Peyer's patch (tissue), 4 donors: ENCODE data around the gene DZIP3. TPM values are rescaled to one million over a fixed set of nuclear protein-coding genes. Genes with fewer than 3 reads are reported as not detected.

Experiments
- DNase-seq, 3 donors: peaks; one replicate each; pipeline ENCODE4 v3.0.0-alpha.2; 2017 to 2019
- H3K27ac ChIP-seq, 4 donors: fragments of 200-600 bp; sonication (generic); one replicate each; pipeline ENCODE4 v1.5.1; 2016 to 2019
- H3K27me3 ChIP-seq, 2 donors: fragments of 200-600 bp; sonication (generic); one replicate each; pipeline ENCODE4 v1.5.1; 2019
- H3K36me3 ChIP-seq, 3 donors: fragments of 200-600 bp; sonication (generic); one replicate each; pipeline ENCODE4 v1.5.1; 2016 to 2019
- H3K4me1 ChIP-seq, 4 donors: fragments of 200-600 bp; sonication (generic); one replicate each; pipeline ENCODE4 v1.5.1; 2016 to 2019
- H3K4me3 ChIP-seq, 4 donors: fragments of 200-600 bp; sonication (generic); 1 replicate in 3 of 4; 2 replicates in 1 of 4; pipeline ENCODE4 v1.5.1; 2016 to 2019; ENCODE audit warnings: mild to moderate bottlenecking in 1 of 4
- H3K9me3 ChIP-seq, 4 donors: fragments of 200-600 bp; sonication (generic); one replicate each; pipeline ENCODE4 v1.5.1; 2016 to 2019; ENCODE audit warnings: mild to moderate bottlenecking in 1 of 4
- CTCF ChIP-seq, 6 experiments: fragments of 450-650 bp in 4 of 6; fragments of 200-600 bp in 2 of 6; sonication (generic) in 1 of 6; IDR thresholded peaks; one replicate each; pipeline ENCODE4 v1.5.1; 2017 to 2019; ENCODE audit warnings: antibody characterized with exemption in 6 of 6, mild to moderate bottlenecking in 3 of 6, moderate library complexity in 1 of 6
- POLR2A ChIP-seq, 2 donors: fragments of 450-650 bp; IDR thresholded peaks; one replicate each; pipeline ENCODE4 v1.5.1; 2017; ENCODE audit warnings: antibody characterized with exemption in 2 of 2, mild to moderate bottlenecking in 2 of 2, moderate library complexity in 2 of 2
- total RNA-seq, 4 donors: library from RNA; depleted of rRNA; stranded (reverse); fragments of >200 nt; gene quantifications; one replicate each; pipeline ENCODE4 v1.1.0, GENCODE V29; 2016

Gene DZIP3
- total RNA-seq, 4 donors from 2014 or later = 4.6 to 21.5 (median 5.9) TPM

- DNase-seq = no peak
- TF ChIP-seq CTCF (IDR thresholded peaks at IDR 0.05) = no peak
- TF ChIP-seq POLR2A (IDR thresholded peaks at IDR 0.05) = no peak
- no peak overlapping the region for H3K4me3 ChIP-seq
- no peaks in the 10 kb centered on the region for H3K4me1 ChIP-seq
- H3K27me3 ChIP-seq = no peaks in the 10 kb centered on the region
- no peaks in the 10 kb centered on the region for H3K36me3 ChIP-seq
- no peaks in the 10 kb centered on the region for H3K9me3 ChIP-seq
- H3K27ac ChIP-seq = no peak overlapping the region
Observed at GRCh38 chr3:108564564-108564963, 25.0 kb upstream of the DZIP3 start.

- DNase-seq = no peak
- H3K4me3 ChIP-seq = no peak overlapping the region
- no peaks in the 10 kb centered on the region for H3K36me3 ChIP-seq
- TF ChIP-seq POLR2A (IDR thresholded peaks at IDR 0.05) (no peak), CTCF (IDR thresholded peaks at IDR 0.05) (no peak)
- no peaks in the 10 kb centered on the region for H3K27me3 ChIP-seq
- H3K27ac ChIP-seq = no peak overlapping the region
- no peaks in the 10 kb centered on the region for H3K9me3 ChIP-seq
- no peaks in the 10 kb centered on the region for H3K4me1 ChIP-seq
Observed at GRCh38 chr3:108565506-108565905, 24.0 kb upstream of the DZIP3 start.

- Histone ChIP-seq H3K4me1 (no peaks in the 10 kb centered on the region), H3K4me3 (no peak overlapping the region), H3K27me3 (no peaks in the 10 kb centered on the region), H3K9me3 (no peaks in the 10 kb centered on the region), H3K36me3 (no peaks in the 10 kb centered on the region), H3K27ac (no peak overlapping the region)
- no peak for TF ChIP-seq POLR2A (IDR thresholded peaks at IDR 0.05)
- TF ChIP-seq CTCF (IDR thresholded peaks at IDR 0.05) = no peak
- DNase-seq = no peak
Observed at GRCh38 chr3:108566599-108566998, 22.9 kb upstream of the DZIP3 start.

GRCh38 chr3:108569336-108569735, 20.2 kb upstream of the DZIP3 start:
- no peak for TF ChIP-seq POLR2A (IDR thresholded peaks at IDR 0.05)
- Histone ChIP-seq H3K27ac (no peak overlapping the region), H3K4me3 (no peak overlapping the region), H3K4me1 (no peaks in the 10 kb centered on the region), H3K36me3 (no peaks in the 10 kb centered on the region), H3K9me3 (no peaks in the 10 kb centered on the region), H3K27me3 (no peaks in the 10 kb centered on the region)
- DNase-seq = no peak

- H3K4me3 ChIP-seq = no peak overlapping the region
- H3K27ac ChIP-seq = no peak overlapping the region
- DNase-seq = no peak
- TF ChIP-seq POLR2A (IDR thresholded peaks at IDR 0.05) (no peak), CTCF (IDR thresholded peaks at IDR 0.05) (no peak)
- no peaks in the 10 kb centered on the region for H3K36me3 ChIP-seq
- no peaks in the 10 kb centered on the region for H3K27me3 ChIP-seq
- no peaks in the 10 kb centered on the region for H3K4me1 ChIP-seq
- H3K9me3 ChIP-seq = no peaks in the 10 kb centered on the region
Observed at GRCh38 chr3:108578064-108578463, 11.5 kb upstream of the DZIP3 start.

GRCh38 chr3:108588601-108589000, 921 bp upstream of the DZIP3 start:
- Histone ChIP-seq H3K27ac (peak overlapping the region in 3 of 4 donors; percentile 85 to 89 (median 88)), H3K36me3 (no peaks in the 10 kb centered on the region), H3K9me3 (no peaks in the 10 kb centered on the region), H3K4me3 (peak overlapping the region; percentile 57 to 83 (median 70)), H3K4me1 (peaks cover 0 to 19% (median 0%) of the 10 kb centered on the region in 4 donors), H3K27me3 (no peaks in the 10 kb centered on the region)
- no peak for DNase-seq
- no peak for TF ChIP-seq POLR2A (IDR thresholded peaks at IDR 0.05)
- no peak for TF ChIP-seq CTCF (IDR thresholded peaks at IDR 0.05)
